WTC11 (cell line): ENCODE results near the gene TMEM214. TPM values are rescaled to one million over a fixed set of nuclear protein-coding genes. Genes with fewer than 3 reads are reported as not detected.

ENCODE experiments used
- ATAC-seq: fragments of 200-7000 bp; cut with Tn5 transposase; 2 replicates; pipeline ENCODE4 v1.10.0; 2021; ENCODE audit warnings: mild to moderate bottlenecking, moderate library complexity
- CTCF ChIA-PET: fragments of 300-600 bp; sonication (Branson Sonifier 250); formaldehyde crosslinking; loops from one replicate; lab custom pipeline; 2021; ENCODE audit warnings: antibody characterized with exemption; lab: Charles Lee
- POLR2A ChIA-PET: fragments of 350-600 bp; sonication (Branson Sonifier 250); formaldehyde crosslinking; loops from one replicate; lab custom pipeline; 2021; ENCODE audit warnings: antibody characterized with exemption; lab: Charles Lee
- DNase-seq: peaks from one replicate; pipeline ENCODE4 v3.0.0; 2021; ENCODE audit warnings: low spot score
- H3K27ac Mint-ChIP-seq: 2 replicates; pipeline ENCODE4 v1.8.0; 2021; ENCODE audit warnings: mixed read lengths
- H3K27me3 Mint-ChIP-seq: 2 replicates; pipeline ENCODE4 v1.8.0; 2021; ENCODE audit warnings: low read depth, mild to moderate bottlenecking, moderate library complexity, mixed read lengths
- H3K36me3 Mint-ChIP-seq: 2 replicates; pipeline ENCODE4 v1.8.0; 2021; ENCODE audit warnings: mixed read lengths
- H3K4me1 Mint-ChIP-seq: 2 replicates; pipeline ENCODE4 v1.8.0; 2022; ENCODE audit warnings: mixed read lengths
- H3K4me3 Mint-ChIP-seq: 2 replicates; pipeline ENCODE4 v1.8.0; 2021; ENCODE audit warnings: mild to moderate bottlenecking, moderate library complexity, mixed read lengths
- H3K9me3 Mint-ChIP-seq: 2 replicates; pipeline ENCODE4 v1.8.0; 2021; ENCODE audit warnings: mixed read lengths
- E2F1 ChIP-seq: sonication (generic); formaldehyde crosslinking; IDR thresholded peaks from 2 replicates; pipeline ENCODE4 v1.8.0; 2022; ENCODE audit warnings: mild to moderate bottlenecking, missing genetic modification reagents
- FOXJ3 ChIP-seq: sonication (generic); formaldehyde crosslinking; IDR thresholded peaks from 2 replicates; pipeline ENCODE4 v1.9.0; 2021; ENCODE audit warnings: missing genetic modification reagents, mild to moderate bottlenecking, borderline replicate concordance
- GABPB1 ChIP-seq: sonication (generic); formaldehyde crosslinking; IDR thresholded peaks from 2 replicates; pipeline ENCODE4 v1.8.1; 2023; ENCODE audit warnings: mild to moderate bottlenecking, missing genetic modification reagents
- JAZF1 ChIP-seq: fragments of 250-450 bp; sonication (Bioruptor Pico); IDR thresholded peaks from 2 replicates; pipeline ENCODE4 v1.9.0; 2021; ENCODE audit warnings: moderate library complexity, mild to moderate bottlenecking, inconsistent platforms
- SOX15 ChIP-seq: fragments of 250-450 bp; sonication (Bioruptor Pico); IDR thresholded peaks from 2 replicates; pipeline ENCODE4 v1.9.0; 2021; ENCODE audit warnings: mild to moderate bottlenecking
- TCF7 ChIP-seq: sonication (generic); formaldehyde crosslinking; IDR thresholded peaks from 2 replicates; pipeline ENCODE4 v1.8.0; 2022; ENCODE audit warnings: mild to moderate bottlenecking, low read depth, missing genetic modification reagents, moderate library complexity
- USF1 ChIP-seq: sonication (generic); formaldehyde crosslinking; IDR thresholded peaks from 2 replicates; pipeline ENCODE4 v1.8.0; 2022; ENCODE audit warnings: mild to moderate bottlenecking, missing genetic modification reagents
- ZNF138 ChIP-seq: sonication (generic); formaldehyde crosslinking; conservative IDR thresholded peaks from 2 replicates; pipeline ENCODE4 v1.8.1; 2022; ENCODE audit warnings: mild to moderate bottlenecking, moderate library complexity, missing genetic modification reagents
- ZNF671 ChIP-seq: fragments of 250-450 bp; sonication (Bioruptor Pico); IDR thresholded peaks from 2 replicates; pipeline ENCODE4 v1.8.0; 2021; ENCODE audit warnings: mild to moderate bottlenecking
- total RNA-seq: library from RNA; stranded (reverse); gene quantifications from 3 replicates; pipeline ENCODE4 v1.2.3, GENCODE V29; 2021
- TF ChIP-seq, protein P1 (sequence below): fragments of 250-450 bp; sonication (Bioruptor Pico); IDR thresholded peaks from 2 replicates; pipeline ENCODE4 v1.9.0; 2021; ENCODE audit warnings: mild to moderate bottlenecking, borderline replicate concordance
- TF ChIP-seq, protein P2 (sequence below): fragments of 250-450 bp; sonication (Bioruptor Pico); IDR thresholded peaks from 2 replicates; pipeline ENCODE4 v1.9.0; 2021; ENCODE audit warnings: moderate library complexity, mild to moderate bottlenecking, inconsistent platforms, borderline replicate concordance
- TF ChIP-seq, protein P3 (sequence below): sonication (generic); formaldehyde crosslinking; IDR thresholded peaks from 2 replicates; pipeline ENCODE4 v1.8.0; 2022; ENCODE audit warnings: missing genetic modification reagents

Gene TMEM214
- total RNA-seq, 1 experiment from 2014 or later = 57.1 TPM

DNA sequence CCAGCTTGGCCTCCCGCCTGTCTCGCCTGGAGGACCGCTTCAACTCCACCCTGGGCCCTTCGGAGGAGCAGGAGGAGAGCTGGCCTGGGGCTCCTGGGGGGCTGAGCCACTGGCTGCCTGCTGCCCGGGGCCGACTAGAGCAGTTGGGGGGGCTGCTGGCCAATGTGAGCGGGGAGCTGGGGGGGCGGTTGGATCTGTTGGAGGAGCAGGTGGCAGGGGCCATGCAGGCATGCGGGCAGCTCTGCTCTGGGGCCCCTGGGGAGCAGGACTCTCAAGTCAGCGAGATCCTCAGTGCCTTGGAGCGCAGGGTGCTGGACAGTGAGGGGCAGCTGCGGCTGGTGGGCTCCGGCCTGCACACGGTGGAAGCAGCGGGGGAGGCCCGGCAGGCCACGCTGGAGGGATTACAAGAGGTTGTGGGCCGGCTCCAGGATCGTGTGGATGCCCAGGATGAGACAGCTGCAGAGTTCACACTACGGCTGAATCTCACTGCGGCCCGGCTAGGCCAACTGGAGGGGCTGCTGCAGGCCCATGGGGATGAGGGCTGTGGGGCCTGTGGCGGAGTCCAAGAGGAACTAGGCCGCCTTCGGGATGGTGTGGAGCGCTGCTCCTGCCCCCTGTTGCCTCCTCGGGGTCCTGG is 50.1 kb downstream of the TMEM214 start:
- no peak overlapping the region for H3K27ac Mint-ChIP-seq
- no peak overlapping the region for H3K4me3 Mint-ChIP-seq
- TF ChIP-seq, protein P1, sequence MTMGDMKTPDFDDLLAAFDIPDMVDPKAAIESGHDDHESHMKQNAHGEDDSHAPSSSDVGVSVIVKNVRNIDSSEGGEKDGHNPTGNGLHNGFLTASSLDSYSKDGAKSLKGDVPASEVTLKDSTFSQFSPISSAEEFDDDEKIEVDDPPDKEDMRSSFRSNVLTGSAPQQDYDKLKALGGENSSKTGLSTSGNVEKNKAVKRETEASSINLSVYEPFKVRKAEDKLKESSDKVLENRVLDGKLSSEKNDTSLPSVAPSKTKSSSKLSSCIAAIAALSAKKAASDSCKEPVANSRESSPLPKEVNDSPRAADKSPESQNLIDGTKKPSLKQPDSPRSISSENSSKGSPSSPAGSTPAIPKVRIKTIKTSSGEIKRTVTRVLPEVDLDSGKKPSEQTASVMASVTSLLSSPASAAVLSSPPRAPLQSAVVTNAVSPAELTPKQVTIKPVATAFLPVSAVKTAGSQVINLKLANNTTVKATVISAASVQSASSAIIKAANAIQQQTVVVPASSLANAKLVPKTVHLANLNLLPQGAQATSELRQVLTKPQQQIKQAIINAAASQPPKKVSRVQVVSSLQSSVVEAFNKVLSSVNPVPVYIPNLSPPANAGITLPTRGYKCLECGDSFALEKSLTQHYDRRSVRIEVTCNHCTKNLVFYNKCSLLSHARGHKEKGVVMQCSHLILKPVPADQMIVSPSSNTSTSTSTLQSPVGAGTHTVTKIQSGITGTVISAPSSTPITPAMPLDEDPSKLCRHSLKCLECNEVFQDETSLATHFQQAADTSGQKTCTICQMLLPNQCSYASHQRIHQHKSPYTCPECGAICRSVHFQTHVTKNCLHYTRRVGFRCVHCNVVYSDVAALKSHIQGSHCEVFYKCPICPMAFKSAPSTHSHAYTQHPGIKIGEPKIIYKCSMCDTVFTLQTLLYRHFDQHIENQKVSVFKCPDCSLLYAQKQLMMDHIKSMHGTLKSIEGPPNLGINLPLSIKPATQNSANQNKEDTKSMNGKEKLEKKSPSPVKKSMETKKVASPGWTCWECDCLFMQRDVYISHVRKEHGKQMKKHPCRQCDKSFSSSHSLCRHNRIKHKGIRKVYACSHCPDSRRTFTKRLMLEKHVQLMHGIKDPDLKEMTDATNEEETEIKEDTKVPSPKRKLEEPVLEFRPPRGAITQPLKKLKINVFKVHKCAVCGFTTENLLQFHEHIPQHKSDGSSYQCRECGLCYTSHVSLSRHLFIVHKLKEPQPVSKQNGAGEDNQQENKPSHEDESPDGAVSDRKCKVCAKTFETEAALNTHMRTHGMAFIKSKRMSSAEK (CRISPR knock-in tag) = no peak
- TF ChIP-seq, protein P2, sequence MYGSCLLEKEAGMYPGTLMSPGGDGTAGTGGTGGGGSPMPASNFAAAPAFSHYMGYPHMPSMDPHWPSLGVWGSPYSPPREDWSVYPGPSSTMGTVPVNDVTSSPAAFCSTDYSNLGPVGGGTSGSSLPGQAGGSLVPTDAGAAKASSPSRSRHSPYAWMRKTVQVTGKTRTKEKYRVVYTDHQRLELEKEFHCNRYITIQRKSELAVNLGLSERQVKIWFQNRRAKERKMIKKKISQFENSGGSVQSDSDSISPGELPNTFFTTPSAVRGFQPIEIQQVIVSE = no peak
- ATAC-seq (no peak), DNase-seq (no peak)
- H3K4me1 Mint-ChIP-seq = peaks cover 35% of the 10 kb centered on the region
- ChIA-PET POLR2A (interaction anchor here (0.6 to 2.6 kb wide), 3 partner anchors 11 to 209 kb away, joined by 3 to 11 read pairs (median 3); partner anchors contain the start of genes AGBL5 and OST4), CTCF (interaction anchor here (0.6 to 6.4 kb wide), 7 partner anchors 10 to 218 kb away, joined by 3 to 50 read pairs (median 4); partner anchors contain the start of genes AGBL5 and OST4)
- no peaks in the 10 kb centered on the region for H3K9me3 Mint-ChIP-seq
- peaks cover 22% of the 10 kb centered on the region for H3K27me3 Mint-ChIP-seq
- no peaks in the 10 kb centered on the region for H3K36me3 Mint-ChIP-seq

DNA sequence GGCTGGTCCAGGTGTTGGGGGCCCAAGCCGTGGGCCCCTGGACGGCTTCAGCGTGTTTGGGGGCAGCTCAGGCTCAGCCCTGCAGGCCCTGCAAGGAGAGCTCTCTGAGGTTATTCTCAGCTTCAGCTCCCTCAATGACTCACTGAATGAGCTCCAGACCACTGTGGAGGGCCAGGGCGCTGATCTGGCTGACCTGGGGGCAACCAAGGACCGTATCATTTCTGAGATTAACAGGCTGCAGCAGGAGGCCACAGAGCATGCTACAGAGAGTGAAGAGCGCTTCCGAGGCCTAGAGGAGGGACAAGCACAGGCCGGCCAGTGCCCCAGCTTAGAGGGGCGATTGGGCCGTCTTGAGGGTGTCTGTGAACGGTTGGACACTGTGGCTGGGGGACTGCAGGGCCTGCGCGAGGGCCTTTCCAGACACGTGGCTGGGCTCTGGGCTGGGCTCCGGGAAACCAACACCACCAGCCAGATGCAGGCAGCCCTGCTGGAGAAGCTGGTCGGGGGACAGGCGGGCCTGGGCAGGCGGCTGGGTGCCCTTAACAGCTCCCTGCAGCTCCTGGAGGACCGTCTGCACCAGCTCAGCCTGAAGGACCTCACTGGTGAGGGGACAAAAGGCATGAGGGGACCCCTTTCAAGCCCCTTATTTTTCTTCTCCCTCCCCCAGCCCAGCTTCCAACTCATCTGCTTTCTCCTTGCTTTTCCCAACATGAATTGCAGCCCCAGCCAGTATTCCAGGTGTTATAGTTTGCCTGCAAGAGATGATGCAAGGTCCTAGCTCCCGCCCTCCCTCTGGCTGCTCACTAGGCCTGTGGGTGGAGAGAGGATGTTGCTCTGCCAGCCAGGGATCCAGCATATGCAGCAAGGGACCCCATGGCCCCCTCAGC is 50.9 kb downstream of the TMEM214 start:
- POLR2A ChIA-PET = interaction anchor here (0.6 to 2.6 kb wide), 3 partner anchors 12 to 208 kb away, joined by 3 to 11 read pairs (median 3); partner anchors contain the start of genes AGBL5 and OST4

GRCh38 chr2:27084297-27085061 is 51.7 kb downstream of the TMEM214 start:
- Mint-ChIP-seq H3K27ac (no peak overlapping the region), H3K9me3 (no peaks in the 10 kb centered on the region), H3K27me3 (peaks cover 23% of the 10 kb centered on the region), H3K36me3 (no peaks in the 10 kb centered on the region), H3K4me3 (no peak overlapping the region), H3K4me1 (peaks cover 27% of the 10 kb centered on the region)
- POLR2A ChIA-PET = interaction anchor here (0.9 to 2.6 kb wide), 2 partner anchors 13 to 32 kb away, joined by 3 to 11 read pairs; partner anchors contain the start of gene OST4
- ATAC-seq (no peak), DNase-seq (no peak)
- CTCF ChIA-PET = interaction anchor here (1.6 to 6.4 kb wide), 4 partner anchors 9 to 123 kb away, joined by 4 to 50 read pairs (median 18); partner anchors contain the start of gene OST4
- TF ChIP-seq FOXJ3 (no peak), ZNF671 (CRISPR knock-in tag) (no peak), USF1 (CRISPR knock-in tag) (no peak), JAZF1 (no peak), ZNF138 (CRISPR knock-in tag) (no peak), SOX15 (CRISPR knock-in tag) (no peak), E2F1 (CRISPR knock-in tag) (no peak)

More for the DNA sequence above, 50.9 kb downstream of the TMEM214 start:
- H3K27ac Mint-ChIP-seq = peak overlapping the region; percentile 54; the same call in 1 of the 2 replicates
- peaks cover 21% of the 10 kb centered on the region for H3K27me3 Mint-ChIP-seq
- no peaks in the 10 kb centered on the region for H3K36me3 Mint-ChIP-seq
- no peaks in the 10 kb centered on the region for H3K9me3 Mint-ChIP-seq
- ATAC-seq (no peak), DNase-seq (no peak)
- peaks cover 28% of the 10 kb centered on the region for H3K4me1 Mint-ChIP-seq
- CTCF ChIA-PET = interaction anchor here (1.5 to 6.4 kb wide), 5 partner anchors 10 to 122 kb away, joined by 4 to 50 read pairs (median 6); partner anchors contain the start of genes AGBL5 and OST4
- TF ChIP-seq GABPB1 (CRISPR knock-in tag) = peak; percentile 92
- TF ChIP-seq, protein P3, sequence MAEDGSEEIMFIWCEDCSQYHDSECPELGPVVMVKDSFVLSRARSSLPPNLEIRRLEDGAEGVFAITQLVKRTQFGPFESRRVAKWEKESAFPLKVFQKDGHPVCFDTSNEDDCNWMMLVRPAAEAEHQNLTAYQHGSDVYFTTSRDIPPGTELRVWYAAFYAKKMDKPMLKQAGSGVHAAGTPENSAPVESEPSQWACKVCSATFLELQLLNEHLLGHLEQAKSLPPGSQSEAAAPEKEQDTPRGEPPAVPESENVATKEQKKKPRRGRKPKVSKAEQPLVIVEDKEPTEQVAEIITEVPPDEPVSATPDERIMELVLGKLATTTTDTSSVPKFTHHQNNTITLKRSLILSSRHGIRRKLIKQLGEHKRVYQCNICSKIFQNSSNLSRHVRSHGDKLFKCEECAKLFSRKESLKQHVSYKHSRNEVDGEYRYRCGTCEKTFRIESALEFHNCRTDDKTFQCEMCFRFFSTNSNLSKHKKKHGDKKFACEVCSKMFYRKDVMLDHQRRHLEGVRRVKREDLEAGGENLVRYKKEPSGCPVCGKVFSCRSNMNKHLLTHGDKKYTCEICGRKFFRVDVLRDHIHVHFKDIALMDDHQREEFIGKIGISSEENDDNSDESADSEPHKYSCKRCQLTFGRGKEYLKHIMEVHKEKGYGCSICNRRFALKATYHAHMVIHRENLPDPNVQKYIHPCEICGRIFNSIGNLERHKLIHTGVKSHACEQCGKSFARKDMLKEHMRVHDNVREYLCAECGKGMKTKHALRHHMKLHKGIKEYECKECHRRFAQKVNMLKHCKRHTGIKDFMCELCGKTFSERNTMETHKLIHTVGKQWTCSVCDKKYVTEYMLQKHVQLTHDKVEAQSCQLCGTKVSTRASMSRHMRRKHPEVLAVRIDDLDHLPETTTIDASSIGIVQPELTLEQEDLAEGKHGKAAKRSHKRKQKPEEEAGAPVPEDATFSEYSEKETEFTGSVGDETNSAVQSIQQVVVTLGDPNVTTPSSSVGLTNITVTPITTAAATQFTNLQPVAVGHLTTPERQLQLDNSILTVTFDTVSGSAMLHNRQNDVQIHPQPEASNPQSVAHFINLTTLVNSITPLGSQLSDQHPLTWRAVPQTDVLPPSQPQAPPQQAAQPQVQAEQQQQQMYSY = peak; percentile 57; the same call in 1 of the 2 replicates
- TF ChIP-seq TCF7 (CRISPR knock-in tag) = no peak
- H3K4me3 Mint-ChIP-seq = no peak overlapping the region
